Kidney (tissue), 14 donors: ENCODE measurements around the gene PPFIBP2. TPM values are rescaled to one million over a fixed set of nuclear protein-coding genes. Genes with fewer than 3 reads are reported as not detected.

ENCODE experiments used
- DNase-seq, 5 donors: peaks; one replicate each; pipeline ENCODE4 v3.0.0-alpha.2; 2013 to 2020
- FAIRE-seq: peaks from 2 replicates; lab custom pipeline; 2012; peaks lifted over from hg19 to GRCh38; lab: Jason Lieb, UNC
- H3K27ac ChIP-seq, 2 donors: one replicate each; pipeline ENCODE4 v1.7.0; 2013; ENCODE audit warnings: low read depth in 2 of 2, low read length in 2 of 2, inconsistent platforms in 1 of 2
- H3K27me3 ChIP-seq: one replicate; pipeline ENCODE4 v1.7.1; 2013; ENCODE audit warnings: low read length, inconsistent platforms; ENCODE audit not compliant: control insufficient read depth, insufficient read depth
- H3K36me3 ChIP-seq, 3 donors: one replicate each; pipeline versions ENCODE4 v1.7.0 to v1.7.1; 2013; ENCODE audit warnings: low read length in 3 of 3, control low read depth in 1 of 3, inconsistent platforms in 1 of 3; ENCODE audit not compliant: insufficient read depth in 3 of 3, control insufficient read depth in 2 of 3
- H3K4me1 ChIP-seq, 3 donors: one replicate each; pipeline versions ENCODE4 v1.7.0 to v1.7.1; 2013; ENCODE audit warnings: low read length in 3 of 3, inconsistent platforms in 1 of 3, low read depth in 1 of 3; ENCODE audit not compliant: control insufficient read depth in 2 of 3, insufficient read depth in 2 of 3
- H3K4me3 ChIP-seq, 3 donors: one replicate each; pipeline versions ENCODE4 v1.7.0 to v1.8.1; 2013; ENCODE audit warnings: low read length in 3 of 3, control low read depth in 1 of 3, inconsistent platforms in 1 of 3
- H3K9ac ChIP-seq, 3 donors: one replicate each; pipeline versions ENCODE4 v1.7.0 to v1.7.1; 2013; ENCODE audit warnings: low read length in 3 of 3, control low read depth in 1 of 3, inconsistent platforms in 1 of 3
- H3K9me3 ChIP-seq, 3 donors: one replicate each; pipeline versions ENCODE4 v1.7.0 to v1.7.1; 2013; ENCODE audit warnings: low read length in 3 of 3, control low read depth in 1 of 3, inconsistent platforms in 1 of 3; ENCODE audit not compliant: control insufficient read depth in 2 of 3, insufficient read depth in 1 of 3
- intact Hi-C: fragments of 100-400 bp; cut with DNase I; formaldehyde crosslinking; loops from one replicate; pipeline ENCODE4 v1.11.1; 2022
- polyA plus RNA-seq: library from polyadenylated mRNA; stranded (reverse); fragments of 350-450 nt; fragmentation: Illumina TruSeq; extraction: RNeasy Lipid Tissue Mini Kit (QIAGEN cat#74804); gene quantifications from one replicate; pipeline ENCODE4 v1.2.3, GENCODE V29; 2014; ENCODE audit warnings: low read depth, low replicate concordance; ENCODE audit not compliant: insufficient read depth
- total RNA-seq: library from RNA; stranded (reverse); fragmentation: NEBNext Ultra II Directional; extraction: Animal tissue kit (Norgen Biotek cat#: 25700); gene quantifications from one replicate; pipeline ENCODE4 v1.2.1, GENCODE V29; 2021
- TF ChIP-seq, protein P1 (sequence below): IDR thresholded peaks from 3 replicates; pipeline ENCODE4 v1.5.1; 2012; ENCODE audit warnings: mild to moderate bottlenecking, moderate library complexity, borderline replicate concordance; ENCODE audit not compliant: insufficient read depth; ENCODE audit errors: extremely low read depth
- donor health status: control.
- donor health status: control.
- donor health status: control.
- donor health status: control.
- donor health status: control.
- donor health status: DM: yes; HTN: yes; CAD: no.
- donor health status: Normal renal cell carcinoma (clear cell type).

The PPFIBP2 gene
- total and polyA plus RNA-seq, 2 donors from 2014 or later = 31.6 to 44.4 TPM

DNA sequence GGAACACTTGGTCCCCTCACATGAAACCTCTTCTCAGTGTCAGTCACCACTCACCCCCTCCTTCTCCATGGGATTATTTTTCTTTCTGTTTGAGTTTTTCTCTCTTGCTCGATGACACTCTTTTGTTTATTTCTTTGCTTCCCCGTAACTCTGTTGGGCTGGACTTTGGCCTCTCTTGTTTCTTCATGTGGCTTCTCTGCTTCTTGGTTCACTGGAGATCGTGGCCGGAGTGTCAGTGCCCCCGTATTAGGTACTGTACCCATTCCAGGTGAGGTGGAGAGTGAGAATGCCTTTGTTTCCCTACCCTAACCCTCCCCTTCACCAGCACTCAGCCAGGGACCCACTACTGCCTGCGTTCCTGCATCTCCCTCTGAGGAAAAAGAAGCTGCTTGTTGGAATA lies 127.0 kb downstream of the PPFIBP2 start:
- no peaks in the 10 kb centered on the region for H3K27me3 ChIP-seq
- H3K4me1 ChIP-seq = peaks cover 0 to 25% (median 9%) of the 10 kb centered on the region in 3 donors
- FAIRE-seq = no peak
- peak overlapping the region; percentile 64 to 76 for H3K27ac ChIP-seq
- H3K4me3 ChIP-seq = no peak overlapping the region
- no peaks in the 10 kb centered on the region for H3K9me3 ChIP-seq
- TF ChIP-seq, protein P1, sequence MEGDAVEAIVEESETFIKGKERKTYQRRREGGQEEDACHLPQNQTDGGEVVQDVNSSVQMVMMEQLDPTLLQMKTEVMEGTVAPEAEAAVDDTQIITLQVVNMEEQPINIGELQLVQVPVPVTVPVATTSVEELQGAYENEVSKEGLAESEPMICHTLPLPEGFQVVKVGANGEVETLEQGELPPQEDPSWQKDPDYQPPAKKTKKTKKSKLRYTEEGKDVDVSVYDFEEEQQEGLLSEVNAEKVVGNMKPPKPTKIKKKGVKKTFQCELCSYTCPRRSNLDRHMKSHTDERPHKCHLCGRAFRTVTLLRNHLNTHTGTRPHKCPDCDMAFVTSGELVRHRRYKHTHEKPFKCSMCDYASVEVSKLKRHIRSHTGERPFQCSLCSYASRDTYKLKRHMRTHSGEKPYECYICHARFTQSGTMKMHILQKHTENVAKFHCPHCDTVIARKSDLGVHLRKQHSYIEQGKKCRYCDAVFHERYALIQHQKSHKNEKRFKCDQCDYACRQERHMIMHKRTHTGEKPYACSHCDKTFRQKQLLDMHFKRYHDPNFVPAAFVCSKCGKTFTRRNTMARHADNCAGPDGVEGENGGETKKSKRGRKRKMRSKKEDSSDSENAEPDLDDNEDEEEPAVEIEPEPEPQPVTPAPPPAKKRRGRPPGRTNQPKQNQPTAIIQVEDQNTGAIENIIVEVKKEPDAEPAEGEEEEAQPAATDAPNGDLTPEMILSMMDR = no peak
- H3K9ac ChIP-seq = no peak overlapping the region
- intact Hi-C loops = no loop called here
- H3K36me3 ChIP-seq = peaks cover 0 to 36% (median 15%) of the 10 kb centered on the region in 3 donors
- DNase-seq = no peak

DNA sequence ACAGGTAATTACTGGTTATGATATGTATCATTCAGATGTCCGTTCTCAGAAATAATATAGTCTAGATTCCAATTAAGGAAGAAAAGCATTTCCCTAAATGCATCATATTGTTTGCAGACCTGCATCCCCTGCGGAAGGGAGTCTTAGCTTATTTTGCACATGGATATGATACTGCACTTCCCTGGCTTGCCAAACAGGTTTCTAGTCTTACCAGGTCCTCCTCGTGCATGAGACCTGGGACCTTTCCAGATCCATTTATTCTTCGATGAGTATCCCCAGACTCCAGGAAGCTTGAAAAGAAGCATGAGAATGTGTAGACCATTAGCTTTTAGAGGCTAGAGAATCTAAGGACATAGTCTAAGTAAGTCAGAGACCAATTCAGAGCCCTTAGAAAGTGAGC lies 128.9 kb downstream of the PPFIBP2 start:
- peaks cover 0 to 34% (median 11%) of the 10 kb centered on the region in 3 donors for H3K4me1 ChIP-seq
- TF ChIP-seq, protein P1 = no peak
- H3K27me3 ChIP-seq = no peaks in the 10 kb centered on the region
- H3K4me3 ChIP-seq = no peak overlapping the region
- no peaks in the 10 kb centered on the region for H3K9me3 ChIP-seq
- H3K27ac ChIP-seq = no peak overlapping the region
- intact Hi-C loops = no loop called here
- DNase-seq (no peak), FAIRE-seq (no peak)
- no peak overlapping the region for H3K9ac ChIP-seq
- H3K36me3 ChIP-seq = peaks cover 0 to 24% (median 10%) of the 10 kb centered on the region in 3 donors

DNA sequence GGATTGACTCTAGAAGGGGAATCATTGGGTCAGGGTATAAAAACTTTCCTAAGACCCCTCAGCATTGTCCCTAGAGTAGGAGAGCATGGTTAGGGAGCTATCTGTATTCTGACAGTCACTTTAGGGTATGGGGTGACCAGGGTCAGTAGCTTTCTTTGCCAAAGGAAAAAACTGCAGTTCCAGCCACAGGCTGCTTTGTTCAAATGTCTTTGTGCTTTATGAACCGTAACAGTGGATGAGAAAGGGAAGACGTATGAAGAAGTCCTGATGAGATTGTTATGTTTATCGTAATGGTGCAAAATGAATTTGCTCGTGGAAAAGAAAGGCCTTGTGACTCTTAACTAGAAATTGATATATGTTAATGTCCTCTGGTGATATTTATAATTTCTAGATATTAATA lies 129.5 kb downstream of the PPFIBP2 start:
- FAIRE-seq (no peak), DNase-seq (peak in 2 of 5 donors; percentile 65 to 68)
- TF ChIP-seq, protein P1 = no peak
- Histone ChIP-seq H3K9ac (no peak overlapping the region), H3K27ac (no peak overlapping the region), H3K9me3 (no peaks in the 10 kb centered on the region), H3K4me3 (no peak overlapping the region), H3K4me1 (peaks cover 0 to 34% (median 12%) of the 10 kb centered on the region in 3 donors), H3K27me3 (no peaks in the 10 kb centered on the region), H3K36me3 (peaks cover 0 to 21% (median 10%) of the 10 kb centered on the region in 3 donors)
- intact Hi-C loops = no loop called here

DNA sequence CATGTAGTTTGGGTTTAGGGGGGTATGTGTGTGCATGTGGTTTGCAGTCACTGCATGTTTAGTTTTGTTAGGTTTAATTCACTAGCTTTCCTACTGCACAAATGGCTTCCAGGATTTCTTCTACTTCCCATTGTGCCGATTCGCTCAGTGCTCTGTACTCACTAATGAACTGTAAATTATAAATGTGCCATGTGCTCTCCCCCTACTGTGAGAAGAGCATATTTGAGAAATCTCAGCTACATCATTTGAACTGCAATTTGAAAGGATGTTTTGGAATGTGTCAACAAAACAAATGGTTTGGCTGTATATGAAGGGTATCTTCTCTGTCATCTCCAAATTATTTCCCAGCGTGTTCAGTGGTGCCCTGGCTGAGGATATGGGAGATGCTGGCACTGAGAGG lies 131.4 kb downstream of the PPFIBP2 start:
- no peak for FAIRE-seq
- DNase-seq = no peak

More for the DNA sequence above, 131.4 kb downstream of the PPFIBP2 start:
- Histone ChIP-seq H3K27ac (no peak overlapping the region), H3K9me3 (no peaks in the 10 kb centered on the region), H3K27me3 (no peaks in the 10 kb centered on the region), H3K9ac (no peak overlapping the region), H3K4me1 (peaks cover 0 to 31% (median 11%) of the 10 kb centered on the region in 3 donors), H3K4me3 (no peak overlapping the region), H3K36me3 (peaks cover 0 to 35% (median 19%) of the 10 kb centered on the region in 3 donors)
- intact Hi-C loops = no loop called here
- TF ChIP-seq, protein P1 = no peak
